Fibroblast of the aortic adventitia (primary cell): ENCODE data around the gene SLC2A6. TPM values are rescaled to one million over a fixed set of nuclear protein-coding genes. Genes with fewer than 3 reads are reported as not detected.

Source experiments
- DNase-seq: peaks from one replicate; pipeline ENCODE4 v3.0.0-alpha.2; 2010; ENCODE audit warnings: low read depth
- H3K4me3 ChIP-seq: 2 replicates; pipeline ENCODE4 v1.5.1; 2011; ENCODE audit warnings: low read depth, mild to moderate bottlenecking, control low read depth, low read length, moderate library complexity
- total RNA-seq: library from RNA; depleted of rRNA; stranded (reverse); fragments of >200 nt; gene quantifications from 2 replicates; pipeline ENCODE4 v1.2.3, GENCODE V29; 2012; ENCODE audit warnings: low replicate concordance
- TF ChIP-seq, protein P1 (sequence below): IDR thresholded peaks from 2 replicates; pipeline ENCODE4 v1.5.1; 2011; ENCODE audit warnings: mild to moderate bottlenecking, low read length, control low read depth, inconsistent platforms; ENCODE audit not compliant: insufficient read depth

The SLC2A6 gene
- total RNA-seq, 1 donor = 7.3 TPM

DNA sequence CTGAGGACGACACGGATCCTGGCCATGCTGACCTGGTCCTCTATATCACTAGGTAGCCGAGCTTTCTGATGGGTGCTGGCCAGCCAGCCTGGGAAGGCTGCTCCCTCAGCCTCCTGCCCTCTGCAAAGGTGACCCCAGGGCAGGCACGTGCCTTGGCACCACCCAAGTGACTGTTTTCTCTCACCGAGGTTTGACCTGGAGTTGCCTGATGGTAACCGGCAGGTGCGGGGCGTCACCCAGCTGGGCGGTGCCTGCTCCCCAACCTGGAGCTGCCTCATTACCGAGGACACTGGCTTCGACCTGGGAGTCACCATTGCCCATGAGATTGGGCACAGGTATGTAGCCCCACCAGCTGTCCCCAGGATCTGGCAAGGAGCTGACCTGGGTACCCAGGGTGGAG, 52.9 kb downstream of the SLC2A6 start:
- TF ChIP-seq, protein P1, sequence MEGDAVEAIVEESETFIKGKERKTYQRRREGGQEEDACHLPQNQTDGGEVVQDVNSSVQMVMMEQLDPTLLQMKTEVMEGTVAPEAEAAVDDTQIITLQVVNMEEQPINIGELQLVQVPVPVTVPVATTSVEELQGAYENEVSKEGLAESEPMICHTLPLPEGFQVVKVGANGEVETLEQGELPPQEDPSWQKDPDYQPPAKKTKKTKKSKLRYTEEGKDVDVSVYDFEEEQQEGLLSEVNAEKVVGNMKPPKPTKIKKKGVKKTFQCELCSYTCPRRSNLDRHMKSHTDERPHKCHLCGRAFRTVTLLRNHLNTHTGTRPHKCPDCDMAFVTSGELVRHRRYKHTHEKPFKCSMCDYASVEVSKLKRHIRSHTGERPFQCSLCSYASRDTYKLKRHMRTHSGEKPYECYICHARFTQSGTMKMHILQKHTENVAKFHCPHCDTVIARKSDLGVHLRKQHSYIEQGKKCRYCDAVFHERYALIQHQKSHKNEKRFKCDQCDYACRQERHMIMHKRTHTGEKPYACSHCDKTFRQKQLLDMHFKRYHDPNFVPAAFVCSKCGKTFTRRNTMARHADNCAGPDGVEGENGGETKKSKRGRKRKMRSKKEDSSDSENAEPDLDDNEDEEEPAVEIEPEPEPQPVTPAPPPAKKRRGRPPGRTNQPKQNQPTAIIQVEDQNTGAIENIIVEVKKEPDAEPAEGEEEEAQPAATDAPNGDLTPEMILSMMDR = no peak
- H3K4me3 ChIP-seq = no peak overlapping the region
- no peak for DNase-seq

DNA sequence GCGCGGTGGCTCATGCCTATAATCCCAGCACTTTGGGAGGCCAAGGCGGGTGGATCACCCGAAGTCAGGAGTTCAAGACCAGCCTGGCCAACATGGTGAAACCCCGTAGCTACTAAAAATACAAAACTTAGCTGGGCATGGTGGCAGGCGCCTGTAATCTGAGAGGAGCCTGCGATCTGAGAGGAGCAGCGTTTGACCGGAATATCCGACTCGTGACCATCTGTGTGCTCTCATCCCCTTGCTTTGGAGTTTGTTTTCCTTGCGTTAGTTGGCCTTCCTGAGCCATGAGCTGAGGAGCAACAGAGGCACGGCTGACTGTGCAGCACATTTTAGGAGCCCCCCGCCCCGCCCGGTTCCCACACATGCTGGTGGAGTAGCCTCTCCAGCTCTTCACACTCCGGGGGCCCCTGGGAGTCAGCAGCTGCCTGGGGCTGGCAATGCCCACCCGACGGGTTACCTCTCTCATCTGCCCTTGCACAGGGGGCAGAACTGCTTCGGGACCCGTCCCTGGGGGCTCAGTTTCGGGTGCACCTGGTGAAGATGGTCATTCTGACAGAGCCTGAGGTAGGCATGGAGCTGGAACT, 53.8 kb downstream of the SLC2A6 start:
- no peak for DNase-seq
- TF ChIP-seq, protein P1 = no peak
- H3K4me3 ChIP-seq = no peak overlapping the region

DNA sequence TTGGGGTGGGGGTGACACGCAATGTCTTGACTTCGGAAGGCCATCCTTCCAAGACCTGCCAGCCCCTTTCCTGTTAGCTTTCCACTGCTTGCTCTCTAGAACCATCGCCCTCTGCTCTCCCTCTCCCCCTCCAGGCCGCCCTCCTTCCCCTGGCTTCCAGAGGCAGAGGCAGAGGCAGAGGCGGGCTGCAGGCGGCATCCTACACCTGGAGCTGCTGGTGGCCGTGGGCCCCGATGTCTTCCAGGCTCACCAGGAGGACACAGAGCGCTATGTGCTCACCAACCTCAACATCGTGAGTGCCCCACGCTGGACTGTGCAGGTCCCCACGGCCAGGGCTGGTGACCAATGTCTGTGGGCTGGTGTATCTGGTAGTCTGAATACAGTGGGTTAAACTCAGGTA, 54.7 kb downstream of the SLC2A6 start:
- TF ChIP-seq, protein P1 = no peak
- no peak for DNase-seq
- no peak overlapping the region for H3K4me3 ChIP-seq

DNA sequence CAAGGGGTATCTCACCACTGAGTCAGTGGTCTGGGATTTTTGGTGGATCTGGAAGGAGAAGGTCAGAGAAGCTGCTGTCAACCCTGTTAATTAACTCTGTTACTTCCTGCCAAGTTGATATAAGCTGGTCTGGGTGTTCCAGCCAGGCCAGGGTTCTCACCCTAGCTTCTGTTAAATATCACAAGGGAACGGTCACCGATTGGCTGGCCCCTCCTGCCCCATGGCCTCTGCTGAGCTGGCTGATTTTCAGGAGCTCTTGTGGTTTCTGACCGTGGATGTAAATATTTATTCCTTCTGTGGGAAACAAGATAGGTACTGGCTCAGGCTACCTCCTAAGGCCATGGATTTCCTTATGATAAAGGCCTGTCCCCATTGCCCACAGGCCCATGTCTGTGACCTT, 55.7 kb downstream of the SLC2A6 start:
- no peak for DNase-seq
- TF ChIP-seq, protein P1 = no peak
- H3K4me3 ChIP-seq = no peak overlapping the region

DNA sequence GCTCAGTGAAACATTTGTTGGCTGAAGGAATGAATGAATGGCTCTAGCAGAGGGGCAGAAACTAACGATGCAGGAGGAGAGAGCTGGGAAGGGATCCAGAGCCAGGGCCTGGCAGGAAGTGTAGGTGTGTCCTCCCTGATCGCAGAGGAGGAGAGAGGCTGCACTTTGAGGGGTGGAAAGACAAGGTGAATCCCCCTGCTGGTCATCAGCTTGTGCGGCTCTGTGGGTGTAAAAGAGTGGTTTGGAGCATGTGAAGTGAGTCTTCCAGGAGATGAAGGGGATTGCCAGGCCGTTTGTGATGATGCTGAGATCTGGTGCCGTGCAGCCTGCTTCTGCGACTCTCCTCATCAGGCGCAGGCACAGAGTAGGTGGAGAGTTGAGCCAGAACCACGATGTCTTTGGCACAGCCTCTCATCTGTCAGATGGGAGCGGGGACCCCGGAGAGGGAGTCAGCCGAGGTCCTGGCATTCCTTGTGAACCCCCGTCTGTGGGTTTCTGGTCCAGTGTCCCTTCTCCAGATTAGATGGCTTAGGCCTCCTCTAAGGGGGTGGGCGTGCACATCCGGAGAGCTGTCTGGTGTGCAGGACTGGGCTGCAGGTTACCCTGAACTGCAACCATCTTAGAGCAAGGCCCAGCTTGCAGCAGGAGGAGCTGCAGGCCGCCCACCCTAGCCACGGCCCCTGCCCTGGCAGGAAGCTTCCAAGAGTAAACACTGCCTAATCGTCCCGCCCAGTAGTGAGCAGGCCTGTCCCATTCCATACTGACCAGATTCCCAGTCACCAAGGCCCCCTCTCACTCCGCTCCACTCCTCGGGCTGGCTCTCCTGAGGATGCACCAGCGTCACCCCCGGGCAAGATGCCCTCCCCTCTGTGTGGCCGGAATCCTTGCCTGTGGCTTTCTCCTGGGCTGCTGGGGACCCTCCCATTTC, 57.0 kb downstream of the SLC2A6 start, which contains the start of gene ADAMTS13:
ADAMTS13 (plus strand) TSS at position 753 of the 928 bp plus-strand sequence; CDS start at position 830, 77 bp downstream.
- H3K4me3 ChIP-seq = no peak within 1 kb of the TSS
- DNase-seq = no peak
- TF ChIP-seq, protein P1 = no peak

Other genes with a start within 250 kb of the SLC2A6 start
- gene ABO, start 203.9 kb downstream of the SLC2A6 start, total RNA-seq = not detected in 2 replicates
- gene SURF6, start 142.9 kb downstream of the SLC2A6 start, total RNA-seq = 6.9 and 13.5 TPM in 2 replicates
- gene MED22, start 131.0 kb downstream of the SLC2A6 start, total RNA-seq = 17.7 and 19.7 TPM in 2 replicates
- 2,301 and 2,411 TPM in 2 replicates for gene RPL7A, start 130.9 kb downstream of the SLC2A6 start, total RNA-seq
- 25.1 and 49.3 TPM in 2 replicates for gene SURF1, start 122.6 kb downstream of the SLC2A6 start, total RNA-seq
- 12.5 and 33.9 TPM in 2 replicates for gene SURF2, start 122.5 kb downstream of the SLC2A6 start, total RNA-seq
- 103 and 275 TPM in 2 replicates for gene SURF4, start 103.0 kb downstream of the SLC2A6 start, total RNA-seq
- 0.33 and 1.3 TPM in 2 replicates for gene STKLD1, start 102.7 kb downstream of the SLC2A6 start, total RNA-seq
- gene REXO4, start 61.1 kb downstream of the SLC2A6 start, total RNA-seq = 11.7 and 73.3 TPM in 2 replicates
- 1.4 and 2.1 TPM in 2 replicates for gene ADAMTS13, start 56.7 kb downstream of the SLC2A6 start, total RNA-seq
- gene CACFD1, start 19.1 kb downstream of the SLC2A6 start, total RNA-seq = 4.4 and 18.0 TPM in 2 replicates
- not detected in 2 replicates for gene MYMK, start 45.9 kb upstream of the SLC2A6 start, total RNA-seq
- 0.16 TPM in 1 of 2 replicates, not detected in the other for gene ADAMTSL2, start 55.6 kb upstream of the SLC2A6 start, total RNA-seq
- not detected in 2 replicates for gene FAM163B, start 130.3 kb upstream of the SLC2A6 start, total RNA-seq
- gene DBH, start 157.3 kb upstream of the SLC2A6 start, total RNA-seq = not detected in 2 replicates